Adipocyte (in vitro differentiated cells): Measurements from ENCODE around the gene ADORA2A.

Experiments used
- DNase-seq: peaks from one replicate; pipeline ENCODE4 v3.0.0-alpha.2; 2015; ENCODE audit warnings: low read depth
- H3K27me3 ChIP-seq: replicated peaks from 2 replicates; pipeline ENCODE4 v1.7.0; 2013; ENCODE audit warnings: mild to moderate bottlenecking, low read length, moderate library complexity; ENCODE audit not compliant: control insufficient read depth, insufficient read depth
- H3K36me3 ChIP-seq: 2 replicates; pipeline ENCODE4 v1.7.0; 2013; ENCODE audit warnings: low read length, mild to moderate bottlenecking, moderate library complexity; ENCODE audit not compliant: control insufficient read depth, insufficient read depth, severe bottlenecking
- H3K4me1 ChIP-seq: 2 replicates; pipeline ENCODE4 v1.7.0; 2013; ENCODE audit warnings: mild to moderate bottlenecking, low read length, moderate library complexity; ENCODE audit not compliant: control insufficient read depth, insufficient read depth
- H3K4me3 ChIP-seq: 2 replicates; pipeline ENCODE4 v1.7.0; 2013; ENCODE audit warnings: mild to moderate bottlenecking, low read length, moderate library complexity
- H3K9ac ChIP-seq: 2 replicates; pipeline ENCODE4 v1.7.0; 2013; ENCODE audit warnings: mild to moderate bottlenecking, low read length, moderate library complexity
- H3K9me3 ChIP-seq: 2 replicates; pipeline ENCODE4 v1.7.0; 2013; ENCODE audit warnings: mild to moderate bottlenecking, low read length, moderate library complexity; ENCODE audit not compliant: control insufficient read depth

Gene ADORA2A

DNA sequence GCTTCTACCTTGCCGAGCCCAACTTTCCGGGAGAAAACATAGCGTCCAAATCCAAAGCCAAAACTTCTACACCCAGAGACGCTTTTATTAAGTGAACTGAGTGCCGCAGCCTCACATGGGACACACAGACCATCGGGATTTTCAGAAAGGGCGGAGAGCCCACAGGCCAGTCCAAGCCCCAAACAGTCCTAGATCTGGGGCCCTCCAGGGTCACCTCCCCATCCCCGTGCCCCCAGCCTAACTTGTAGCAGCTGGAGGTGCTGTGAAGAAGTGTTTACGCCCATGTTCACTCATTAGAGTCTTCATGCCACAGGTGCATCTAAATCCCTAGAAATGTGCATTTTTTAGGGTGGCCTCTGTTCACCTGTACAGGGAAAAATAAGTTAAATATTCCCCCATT, 14.1 kb upstream of the ADORA2A start:
- no peak for DNase-seq
- Histone ChIP-seq H3K4me1 (peaks cover 11% of the 10 kb centered on the region), H3K27me3 (no peaks in the 10 kb centered on the region), H3K36me3 (peaks cover 53% of the 10 kb centered on the region), H3K9ac (no peak overlapping the region), H3K9me3 (no peaks in the 10 kb centered on the region), H3K4me3 (no peak overlapping the region)

DNA sequence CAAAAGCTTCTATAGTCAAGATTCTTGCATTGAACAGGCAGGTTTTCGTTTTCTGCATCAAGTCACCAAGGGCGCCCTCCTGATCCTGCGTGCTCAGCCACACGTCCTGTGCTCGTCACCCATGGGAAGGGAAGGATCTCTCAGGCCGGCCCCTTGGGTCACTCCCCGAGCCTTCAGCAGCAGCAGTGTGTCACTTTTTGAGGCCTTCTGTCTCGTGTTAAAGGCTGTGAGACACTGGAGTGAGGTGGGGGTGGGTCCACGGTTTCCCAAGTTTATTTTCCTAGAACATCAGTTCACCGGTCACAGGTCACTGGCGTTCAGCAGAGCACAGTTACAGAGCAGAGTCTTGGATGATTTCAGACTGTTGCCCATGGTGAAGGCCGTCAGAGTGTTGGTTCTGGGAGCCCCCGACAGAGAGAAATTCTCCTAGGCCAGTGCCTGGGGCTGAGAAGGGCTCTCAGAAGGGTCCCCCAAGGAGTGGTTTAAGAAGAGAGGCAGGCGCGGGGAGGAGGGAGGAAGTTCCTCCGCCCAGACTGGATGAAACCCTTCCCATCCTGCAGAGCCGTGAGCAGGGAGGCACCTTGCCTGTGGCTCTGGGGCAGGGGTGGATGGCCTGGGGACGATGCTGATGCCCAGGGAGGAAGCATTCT, 13.5 kb upstream of the ADORA2A start:
- H3K4me1 ChIP-seq = peaks cover 11% of the 10 kb centered on the region
- no peaks in the 10 kb centered on the region for H3K9me3 ChIP-seq
- H3K9ac ChIP-seq = no peak overlapping the region
- H3K27me3 ChIP-seq = no peaks in the 10 kb centered on the region
- DNase-seq = no peak
- no peak overlapping the region for H3K4me3 ChIP-seq
- H3K36me3 ChIP-seq = peaks cover 49% of the 10 kb centered on the region

- Histone ChIP-seq H3K9me3 (no peaks in the 10 kb centered on the region), H3K4me3 (no peak overlapping the region), H3K4me1 (peaks cover 11% of the 10 kb centered on the region), H3K27me3 (no peaks in the 10 kb centered on the region), H3K36me3 (peaks cover 49% of the 10 kb centered on the region), H3K9ac (no peak overlapping the region)
- DNase-seq = no peak
Measured at GRCh38 chr22:24414523-24414922, 12.9 kb upstream of the ADORA2A start.

DNA sequence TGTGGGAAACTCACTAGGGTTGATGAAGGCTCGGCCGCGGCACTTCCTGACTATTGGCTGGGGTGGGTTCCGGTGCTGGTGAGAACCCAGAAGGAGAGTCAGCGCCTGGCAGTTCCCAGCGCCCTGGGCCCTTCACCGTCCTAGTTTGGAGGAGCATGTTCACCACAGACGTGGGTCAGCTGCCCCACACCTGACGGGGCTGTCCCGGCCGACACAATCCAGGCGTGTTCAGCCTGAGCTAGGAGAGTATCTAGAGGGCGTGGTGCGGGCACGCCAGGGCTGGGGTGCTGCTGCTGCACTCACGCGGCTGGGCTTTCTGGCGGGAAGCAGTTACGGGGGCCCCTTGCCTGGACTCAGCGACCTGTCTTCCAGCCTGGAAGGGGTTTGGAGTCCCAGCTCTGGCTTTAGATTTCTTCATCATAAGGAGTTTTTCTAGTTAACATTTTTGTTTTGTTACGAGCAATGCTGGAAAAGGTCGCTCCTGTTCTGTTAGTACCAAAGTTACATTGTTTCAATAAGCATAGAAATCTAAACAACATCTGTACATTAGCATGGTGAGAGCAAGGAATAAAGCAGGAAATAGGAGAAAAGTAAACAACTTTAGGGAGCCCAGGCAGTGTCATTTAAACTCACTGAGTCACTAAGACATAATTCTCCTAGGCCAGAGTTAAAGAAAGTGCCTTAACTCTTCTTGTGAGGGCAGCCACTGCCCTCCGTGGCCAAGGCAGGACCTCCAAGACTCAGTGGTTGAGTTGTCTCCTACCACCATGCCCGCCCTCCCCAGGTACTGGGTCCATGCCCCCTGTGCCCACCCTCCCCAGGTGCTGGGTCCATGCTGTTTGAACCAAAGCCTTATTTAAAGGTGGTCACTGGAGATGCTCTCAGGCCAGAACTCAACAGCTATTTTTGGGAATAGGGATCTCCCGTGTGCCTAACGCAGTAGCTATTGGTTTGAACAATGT, 12.1 kb upstream of the ADORA2A start:
- Histone ChIP-seq H3K9me3 (no peaks in the 10 kb centered on the region), H3K4me1 (peaks cover 6% of the 10 kb centered on the region), H3K4me3 (no peak overlapping the region), H3K27me3 (no peaks in the 10 kb centered on the region), H3K36me3 (peaks cover 49% of the 10 kb centered on the region), H3K9ac (no peak overlapping the region)
- DNase-seq = peak; percentile 27

DNA sequence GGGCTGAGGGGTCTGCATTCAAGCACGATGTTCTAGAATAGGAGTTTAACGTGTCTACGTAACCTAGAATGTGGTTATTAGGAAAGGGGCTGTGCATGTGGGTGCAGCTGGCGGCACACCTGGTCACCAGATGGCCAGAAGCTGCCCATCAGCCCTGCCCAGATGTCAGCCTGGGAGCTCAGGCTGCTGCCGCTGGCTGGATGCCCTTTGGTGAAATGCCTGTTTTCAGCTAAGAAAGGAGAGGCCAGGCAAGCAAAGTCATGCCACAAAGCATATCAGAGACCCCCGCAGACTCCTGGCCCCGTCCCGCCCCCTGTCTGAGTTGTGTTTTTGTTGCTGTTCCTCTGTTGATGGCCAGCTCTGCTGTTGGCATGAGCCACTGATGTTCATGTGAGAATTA, 11.3 kb upstream of the ADORA2A start:
- Histone ChIP-seq H3K4me3 (no peak overlapping the region), H3K27me3 (no peaks in the 10 kb centered on the region), H3K36me3 (peaks cover 49% of the 10 kb centered on the region)

GRCh38 chr22:24416611-24417010, 10.8 kb upstream of the ADORA2A start:
- DNase-seq = no peak
- Histone ChIP-seq H3K9ac (no peak overlapping the region), H3K36me3 (peaks cover 48% of the 10 kb centered on the region), H3K9me3 (no peaks in the 10 kb centered on the region), H3K4me1 (peaks cover 3% of the 10 kb centered on the region), H3K27me3 (no peaks in the 10 kb centered on the region), H3K4me3 (no peak overlapping the region)

More for the DNA sequence above, 11.3 kb upstream of the ADORA2A start:
- Histone ChIP-seq H3K4me1 (peaks cover 3% of the 10 kb centered on the region), H3K9me3 (no peaks in the 10 kb centered on the region), H3K9ac (no peak overlapping the region)
- DNase-seq = no peak

DNA sequence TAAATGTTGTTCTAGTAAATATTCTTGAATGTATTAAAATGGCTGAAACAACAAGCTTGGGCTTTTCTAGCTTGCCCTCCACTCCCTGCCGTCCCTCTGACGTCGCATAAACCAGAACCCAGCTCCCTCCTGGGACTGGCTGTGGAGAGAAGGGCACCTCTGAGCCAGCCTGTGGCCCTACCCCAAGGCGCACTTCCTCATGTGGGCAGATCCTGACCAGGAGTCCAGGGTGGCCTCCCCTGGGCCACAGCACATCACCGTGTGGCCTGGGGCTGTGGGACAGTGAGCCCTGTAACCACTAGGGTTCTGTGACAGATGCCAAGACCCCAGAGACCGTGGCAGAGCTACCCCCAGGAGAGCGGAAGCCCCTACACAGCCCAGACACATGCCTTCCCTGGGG, 10.2 kb upstream of the ADORA2A start:
- Histone ChIP-seq H3K9ac (no peak overlapping the region), H3K36me3 (peaks cover 44% of the 10 kb centered on the region), H3K9me3 (no peaks in the 10 kb centered on the region), H3K4me3 (no peak overlapping the region), H3K27me3 (no peaks in the 10 kb centered on the region), H3K4me1 (peaks cover 3% of the 10 kb centered on the region)
- no peak for DNase-seq

DNA sequence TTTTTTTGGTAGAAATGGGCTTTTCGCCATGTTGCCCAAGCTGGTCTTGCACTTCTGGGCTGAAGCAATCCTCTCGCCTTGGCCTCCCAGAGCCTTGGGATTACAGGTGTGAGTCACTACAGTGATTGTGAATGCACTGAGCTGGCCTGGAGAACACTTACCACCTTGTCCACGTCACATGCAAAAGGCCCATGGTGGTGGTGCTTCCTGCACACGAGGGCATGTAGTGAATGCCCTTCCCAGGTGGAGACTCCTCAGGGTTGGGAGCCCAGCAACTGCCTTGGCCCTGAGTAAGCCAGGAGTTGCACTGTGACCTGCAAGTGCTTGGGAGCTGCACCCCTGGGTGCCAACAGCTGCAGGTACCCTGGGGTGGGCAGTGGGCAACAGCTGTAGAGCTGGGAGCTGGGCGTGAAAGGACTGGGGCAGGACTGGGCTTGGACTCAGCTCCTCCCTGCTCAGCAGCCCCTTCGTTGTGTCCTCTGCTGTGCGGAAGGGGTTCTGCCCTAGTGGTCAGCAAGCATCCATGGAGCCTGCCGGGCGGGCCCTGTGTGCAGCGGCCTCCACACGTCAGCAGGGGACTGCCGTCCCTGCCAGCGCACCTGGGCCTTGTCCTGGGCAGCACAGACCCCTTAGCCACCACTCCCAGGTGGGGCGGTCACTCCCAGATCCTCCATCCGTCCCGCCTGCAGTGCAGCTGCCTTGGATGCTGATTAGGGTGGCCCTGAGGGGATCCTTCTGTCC, 9.3 kb upstream of the ADORA2A start:
- no peaks in the 10 kb centered on the region for H3K27me3 ChIP-seq
- no peak overlapping the region for H3K9ac ChIP-seq
- no peaks in the 10 kb centered on the region for H3K9me3 ChIP-seq
- H3K36me3 ChIP-seq = peaks cover 35% of the 10 kb centered on the region
- no peak overlapping the region for H3K4me3 ChIP-seq
- DNase-seq = no peak
- peaks cover 3% of the 10 kb centered on the region for H3K4me1 ChIP-seq

DNA sequence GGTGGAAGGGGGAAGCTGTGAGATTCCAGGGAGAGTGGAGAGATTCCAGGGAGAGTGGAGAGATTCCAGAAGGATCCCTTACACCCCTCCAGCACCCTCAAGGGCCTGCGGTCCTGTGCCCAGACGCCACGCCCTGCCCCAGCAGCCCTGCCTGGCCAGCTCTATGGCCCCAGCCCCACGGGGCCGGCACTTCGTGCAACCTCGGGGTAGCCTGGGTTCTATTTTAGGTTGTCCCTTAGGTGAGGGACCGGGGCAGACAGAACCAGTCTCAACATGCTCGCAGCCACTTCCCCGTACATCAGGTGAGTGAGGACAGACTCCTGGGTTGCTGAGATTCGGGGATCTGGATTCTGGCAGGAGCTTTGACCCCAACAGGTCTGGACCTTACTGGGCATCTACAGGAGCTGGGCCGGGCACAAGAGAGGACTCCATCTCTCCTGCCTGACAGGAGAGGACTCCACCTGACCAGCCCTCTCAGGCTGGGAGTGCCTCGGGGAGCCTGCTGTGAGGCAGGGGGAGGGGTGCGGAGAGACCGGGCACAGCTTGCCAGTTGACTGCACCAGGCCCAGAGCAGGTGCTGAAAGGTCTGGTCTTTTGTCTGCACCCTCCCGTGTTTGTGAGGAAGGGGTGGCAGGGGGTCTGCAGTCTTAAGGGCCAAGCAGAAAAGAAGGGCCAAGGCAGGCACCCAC, 8.5 kb upstream of the ADORA2A start:
- Histone ChIP-seq H3K9ac (no peak overlapping the region), H3K9me3 (no peaks in the 10 kb centered on the region), H3K4me3 (no peak overlapping the region), H3K4me1 (peaks cover 3% of the 10 kb centered on the region), H3K36me3 (peaks cover 26% of the 10 kb centered on the region), H3K27me3 (no peaks in the 10 kb centered on the region)
- no peak for DNase-seq

- H3K4me3 ChIP-seq = no peak overlapping the region
- no peak overlapping the region for H3K9ac ChIP-seq
- no peak for DNase-seq
- H3K9me3 ChIP-seq = no peaks in the 10 kb centered on the region
- peaks cover 21% of the 10 kb centered on the region for H3K36me3 ChIP-seq
- no peaks in the 10 kb centered on the region for H3K27me3 ChIP-seq
- peaks cover 3% of the 10 kb centered on the region for H3K4me1 ChIP-seq
Measured at GRCh38 chr22:24419475-24419850, 7.9 kb upstream of the ADORA2A start.
